A673 (cell line): Measurements from ENCODE around the gene ELFN1. TPM values are rescaled to one million over a fixed set of nuclear protein-coding genes. Genes with fewer than 3 reads are reported as not detected.

Experiments used
- BruUV-seq: library from RNA; stranded (reverse); fragments of 400-500 nt; replicated peaks from 2 replicates; lab custom pipeline; 2021; lab: Mats Ljungman, UMichigan
- CTCF ChIA-PET: fragments of 300-600 bp; sonication (Branson Sonifier 250); formaldehyde crosslinking; loops from one replicate; lab custom pipeline; 2022; ENCODE audit warnings: antibody characterized with exemption; lab: Charles Lee
- POLR2A ChIA-PET: fragments of 300-600 bp; sonication (Branson Sonifier 250); formaldehyde crosslinking; loops from one replicate; lab custom pipeline; 2022; ENCODE audit warnings: antibody characterized with exemption; ENCODE audit not compliant: low non-redundant PET; lab: Charles Lee
- DNase-seq: peaks from one replicate; pipeline ENCODE4 v3.0.0-alpha.2; 2015; ENCODE audit warnings: low spot score
- H3K27ac ChIP-seq: fragments of 200-600 bp; sonication (generic); 2 replicates; pipeline ENCODE4 v1.5.1; 2016; ENCODE audit warnings: mixed run types, low read depth, mild to moderate bottlenecking, mixed read lengths, antibody characterized with exemption, low read length; ENCODE audit not compliant: poor library complexity, severe bottlenecking
- H3K27me3 ChIP-seq: fragments of 200-600 bp; sonication (generic); replicated peaks from 2 replicates; pipeline ENCODE4 v1.6.1; 2017; ENCODE audit warnings: mixed run types, low read depth, mild to moderate bottlenecking, mixed read lengths, antibody characterized with exemption, low read length; ENCODE audit not compliant: insufficient read depth, poor library complexity
- H3K36me3 ChIP-seq: fragments of 200-600 bp; sonication (generic); 2 replicates; pipeline ENCODE4 v1.6.1; 2016; ENCODE audit warnings: mixed run types, mild to moderate bottlenecking, mixed read lengths, antibody characterized with exemption, low read length; ENCODE audit not compliant: insufficient read depth, poor library complexity, severe bottlenecking
- H3K4me1 ChIP-seq: fragments of 200-600 bp; sonication (generic); 2 replicates; pipeline ENCODE4 v1.6.1; 2017; ENCODE audit warnings: mixed run types, mild to moderate bottlenecking, mixed read lengths, antibody characterized with exemption, low read length; ENCODE audit not compliant: insufficient read depth, poor library complexity, severe bottlenecking
- H3K4me3 ChIP-seq: fragments of 200-600 bp; sonication (generic); 2 replicates; pipeline ENCODE4 v1.5.1; 2016; ENCODE audit warnings: low read depth, mixed run types, mild to moderate bottlenecking, mixed read lengths, low read length; ENCODE audit not compliant: poor library complexity, severe bottlenecking
- H3K9me3 ChIP-seq: fragments of 200-600 bp; sonication (generic); 2 replicates; pipeline ENCODE4 v1.6.1; 2016; ENCODE audit warnings: mixed run types, low read depth, mild to moderate bottlenecking, mixed read lengths, antibody characterized with exemption, low read length; ENCODE audit not compliant: poor library complexity, severe bottlenecking
- EZH2 ChIP-seq: fragments of 200-600 bp; sonication (generic); IDR thresholded peaks from 2 replicates; pipeline ENCODE4 v1.6.1; 2017; ENCODE audit warnings: borderline replicate concordance, low read depth, mild to moderate bottlenecking, mixed read lengths, antibody characterized with exemption, low read length; ENCODE audit not compliant: poor library complexity, severe bottlenecking
- intact Hi-C: fragments of 100-400 bp; cut with micrococcal nuclease; formaldehyde crosslinking; loops from one replicate; pipeline ENCODE4 v1.10.0; 2022; ENCODE audit not compliant: unreplicated experiment
- total RNA-seq: library from RNA; stranded (reverse); gene quantifications from 2 replicates; pipeline ENCODE4 v1.2.3, GENCODE V29; 2021
- TF ChIP-seq, protein P1 (sequence below): fragments of 300-800, 200-600 bp; sonication (generic); conservative IDR thresholded peaks from 2 replicates; pipeline ENCODE4 v1.5.1; 2017; ENCODE audit warnings: low read depth, mild to moderate bottlenecking, antibody characterized with exemption, low read length, moderate library complexity, mixed read lengths

Gene ELFN1
- total RNA-seq, 1 experiment from 2014 or later: not detected

DNA sequence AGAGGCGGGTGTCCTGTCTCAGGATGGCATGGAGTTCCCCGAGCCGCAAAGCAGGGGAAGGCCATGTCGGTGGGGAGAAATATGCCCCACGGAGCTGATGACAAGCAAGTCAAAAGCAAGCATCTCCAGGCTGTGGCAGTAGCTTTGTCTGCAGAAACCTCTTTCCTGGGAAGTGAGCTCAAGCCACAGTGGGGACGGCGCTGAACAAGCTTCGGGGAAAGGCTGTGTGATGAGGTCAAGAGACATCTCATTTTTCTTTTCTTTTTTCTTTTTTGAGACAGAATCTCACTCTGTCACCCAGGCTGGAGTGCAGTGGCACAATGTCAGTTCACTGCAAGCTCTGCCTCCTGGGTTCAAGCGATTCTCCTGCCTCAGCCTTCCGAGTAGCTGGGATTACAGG is 62.6 kb downstream of the ELFN1 start:
- ChIA-PET CTCF (no interaction called here), POLR2A (no interaction called here)
- no peak overlapping the region for H3K4me3 ChIP-seq
- no peak for DNase-seq
- H3K36me3 ChIP-seq: no peaks in the 10 kb centered on the region
- H3K4me1 ChIP-seq: no peaks in the 10 kb centered on the region
- TF ChIP-seq, protein P1, sequence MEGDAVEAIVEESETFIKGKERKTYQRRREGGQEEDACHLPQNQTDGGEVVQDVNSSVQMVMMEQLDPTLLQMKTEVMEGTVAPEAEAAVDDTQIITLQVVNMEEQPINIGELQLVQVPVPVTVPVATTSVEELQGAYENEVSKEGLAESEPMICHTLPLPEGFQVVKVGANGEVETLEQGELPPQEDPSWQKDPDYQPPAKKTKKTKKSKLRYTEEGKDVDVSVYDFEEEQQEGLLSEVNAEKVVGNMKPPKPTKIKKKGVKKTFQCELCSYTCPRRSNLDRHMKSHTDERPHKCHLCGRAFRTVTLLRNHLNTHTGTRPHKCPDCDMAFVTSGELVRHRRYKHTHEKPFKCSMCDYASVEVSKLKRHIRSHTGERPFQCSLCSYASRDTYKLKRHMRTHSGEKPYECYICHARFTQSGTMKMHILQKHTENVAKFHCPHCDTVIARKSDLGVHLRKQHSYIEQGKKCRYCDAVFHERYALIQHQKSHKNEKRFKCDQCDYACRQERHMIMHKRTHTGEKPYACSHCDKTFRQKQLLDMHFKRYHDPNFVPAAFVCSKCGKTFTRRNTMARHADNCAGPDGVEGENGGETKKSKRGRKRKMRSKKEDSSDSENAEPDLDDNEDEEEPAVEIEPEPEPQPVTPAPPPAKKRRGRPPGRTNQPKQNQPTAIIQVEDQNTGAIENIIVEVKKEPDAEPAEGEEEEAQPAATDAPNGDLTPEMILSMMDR: no peak
- intact Hi-C loops: no loop called here
- H3K27me3 ChIP-seq: peaks cover 13% of the 10 kb centered on the region
- no TSS peak for BruUV-seq
- H3K9me3 ChIP-seq: peaks cover 5% of the 10 kb centered on the region
- no peak overlapping the region for H3K27ac ChIP-seq

DNA sequence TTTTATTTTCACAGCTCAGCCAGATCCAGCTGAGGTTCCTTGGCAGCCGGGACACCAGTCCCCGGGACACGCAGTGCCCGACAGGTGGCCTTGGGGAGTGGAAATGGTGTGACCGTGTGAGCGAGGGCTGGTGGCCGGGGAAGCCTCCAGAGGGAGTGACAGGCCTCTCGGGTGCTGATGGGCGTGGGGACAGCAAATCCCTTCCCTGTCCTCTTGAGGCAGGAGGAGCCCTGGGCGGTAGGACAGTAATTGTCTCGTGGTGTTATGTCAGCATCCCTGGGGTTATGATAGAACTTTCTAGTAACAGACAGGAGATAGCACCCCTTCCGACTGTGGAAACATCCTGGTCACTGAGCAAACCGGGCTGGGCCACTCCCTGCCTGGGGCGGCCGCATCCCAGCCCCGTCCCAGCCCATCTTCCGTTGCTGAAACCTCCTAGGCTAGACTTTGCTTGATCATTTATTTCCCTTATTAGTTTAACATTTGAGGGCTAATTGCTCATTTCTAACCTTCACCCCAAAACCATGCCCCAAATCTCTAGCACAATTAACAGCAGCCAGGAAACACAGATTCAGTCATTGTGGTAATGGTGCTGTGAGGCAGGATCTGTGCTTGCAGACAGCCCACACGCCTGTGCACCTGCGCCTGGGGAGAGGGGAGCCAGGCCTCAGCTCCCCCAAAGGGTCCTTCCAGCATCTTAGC is 63.3 kb downstream of the ELFN1 start:
- Histone ChIP-seq H3K4me1 (no peaks in the 10 kb centered on the region), H3K4me3 (no peak overlapping the region), H3K27me3 (peaks cover 13% of the 10 kb centered on the region), H3K9me3 (peaks cover 5% of the 10 kb centered on the region), H3K36me3 (no peaks in the 10 kb centered on the region), H3K27ac (no peak overlapping the region)
- intact Hi-C loops: no loop called here
- TF ChIP-seq EZH2: no peak
- TF ChIP-seq, protein P1: no peak
- CTCF ChIA-PET: no interaction called here
- no TSS peak for BruUV-seq
- POLR2A ChIA-PET: no interaction called here
- no peak for DNase-seq

DNA sequence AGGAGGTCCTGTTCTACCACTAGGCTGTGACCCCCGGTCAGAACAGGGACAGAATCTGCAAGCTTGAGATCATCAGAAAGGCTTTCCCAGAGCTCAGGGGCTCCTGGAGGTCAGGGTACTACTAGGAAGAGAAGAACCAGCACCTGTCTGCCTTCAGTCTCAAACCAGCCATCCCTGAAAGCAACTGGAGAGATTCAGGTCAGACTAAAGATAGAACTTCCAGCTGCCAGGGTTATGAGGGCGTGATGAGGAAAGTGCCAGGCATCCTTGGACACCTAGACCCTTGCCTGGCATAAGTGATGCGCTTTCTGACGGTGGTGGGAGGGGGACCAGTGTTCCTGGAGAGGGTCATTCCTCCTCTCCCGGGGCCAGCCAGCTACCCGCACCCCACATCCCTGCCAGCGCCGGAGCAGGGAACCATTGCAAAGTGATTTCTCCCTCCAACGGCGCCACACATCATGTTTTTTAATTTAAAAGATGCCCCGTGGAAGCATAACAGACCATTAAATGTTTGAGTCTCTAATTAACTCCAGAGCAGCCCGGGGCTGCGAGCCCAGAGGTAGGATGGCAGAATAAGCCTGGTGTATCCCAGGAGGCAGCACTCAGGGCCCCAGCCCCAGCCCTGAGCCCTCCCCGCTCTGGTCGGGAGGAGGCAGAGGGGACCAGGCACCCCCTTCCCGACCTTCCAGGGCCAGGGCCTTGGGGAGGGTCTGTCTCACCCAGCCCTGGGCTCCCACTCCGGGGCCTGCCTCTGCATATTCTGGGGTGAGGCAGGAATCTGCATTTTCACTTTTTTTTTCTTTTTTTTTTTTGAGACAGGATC is 64.0 kb downstream of the ELFN1 start:
- ChIA-PET CTCF (no interaction called here), POLR2A (no interaction called here)
- H3K4me1 ChIP-seq: no peaks in the 10 kb centered on the region
- peaks cover 3% of the 10 kb centered on the region for H3K9me3 ChIP-seq
- no peak overlapping the region for H3K27ac ChIP-seq
- no peak for TF ChIP-seq EZH2
- TF ChIP-seq, protein P1: no peak
- no peak for DNase-seq
- H3K36me3 ChIP-seq: no peaks in the 10 kb centered on the region
- intact Hi-C loops: no loop called here
- peaks cover 13% of the 10 kb centered on the region for H3K27me3 ChIP-seq
- no TSS peak for BruUV-seq
- H3K4me3 ChIP-seq: no peak overlapping the region
